ENCODE measurements around the gene KDELR3. TPM values are rescaled to one million over a fixed set of nuclear protein-coding genes. Genes with fewer than 3 reads are reported as not detected.

Gene KDELR3
- total and polyA plus RNA-seq, 2 donors (not counting 3 experiments of a cell fraction or from before 2014, with no cell fraction given), result 28.6 to 61.3 TPM

DNA sequence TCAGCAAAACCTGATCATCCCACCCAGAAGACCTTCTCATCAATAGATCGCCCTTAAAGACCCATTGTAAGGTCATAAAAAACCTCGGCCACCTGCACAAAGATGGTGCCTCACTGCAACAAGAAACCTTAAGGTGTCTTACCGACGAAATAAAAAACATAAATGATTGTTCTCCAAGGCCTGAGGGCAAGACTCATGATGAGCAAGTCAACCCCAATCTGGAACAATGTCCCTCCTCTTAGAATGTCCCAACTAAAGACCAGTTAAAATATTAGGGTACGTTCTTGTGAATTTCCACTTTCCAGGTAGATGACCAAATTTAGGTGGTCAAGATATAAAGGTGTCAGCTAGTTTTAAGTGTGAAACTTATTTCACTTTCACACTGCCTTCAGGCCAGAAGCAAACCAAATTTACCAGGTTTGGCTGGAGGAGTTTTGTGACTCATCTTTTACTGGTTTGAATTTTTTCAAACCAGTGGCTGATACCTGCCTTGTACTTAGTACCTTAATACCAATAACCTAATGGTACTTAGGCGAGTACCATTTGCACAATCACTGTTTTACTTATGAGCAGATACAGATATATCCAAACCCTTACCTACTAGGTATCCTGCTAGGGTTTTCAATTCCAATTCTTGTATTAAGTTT lies 14.9 kb downstream of the KDELR3 start:
- no peaks in the 10 kb centered on the region for H3K9me1 ChIP-seq (replicated peaks; ENCODE audit: control insufficient read depth, extremely low read depth, insufficient read depth, low read length)
- H3K4me1 ChIP-seq (ENCODE audit: control insufficient read depth, extremely low read depth, insufficient read depth, low read length), result no peaks in the 10 kb centered on the region
- H2AFZ ChIP-seq (ENCODE audit: low read depth, low read length), result no peak overlapping the region
- no peak for DNase-seq (ENCODE audit: low read depth, low spot score)
- BruUV-seq (replicated peaks), result TSS peak; percentile 42
- H3K27ac ChIP-seq (ENCODE audit: insufficient read depth, low read depth, low read length), result no peak overlapping the region
- H3K36me3 ChIP-seq (ENCODE audit: control insufficient read depth in 2 of 2, extremely low read depth in 1 of 2, insufficient read depth in 2 of 2, low read length in 2 of 2), result peaks cover 48 to 57% of the 10 kb centered on the region in 2 experiments
- dilution Hi-C loops (cut with MboI; ENCODE audit: extremely low pct_ligation_motif_present, low sequenced_read_pairs) (no loop called here), intact Hi-C loops (cut with micrococcal nuclease) (no loop called here)
- no peaks in the 10 kb centered on the region for H4K20me1 ChIP-seq (replicated peaks; ENCODE audit: control insufficient read depth, extremely low read depth, insufficient read depth, low read length)
- ChIA-PET CTCF (interaction anchor here (1.2 kb wide), 1 partner anchor 14 kb away, joined by 3 read pairs; the partner anchor contains the start of gene KDELR3), POLR2A (no interaction called here)
- peaks cover 3% of the 10 kb centered on the region for H3K79me2 ChIP-seq (ENCODE audit: control insufficient read depth, insufficient read depth, low read length)
- TF ChIP-seq JUN (IDR thresholded peaks at IDR 0.05; ENCODE audit: borderline replicate concordance, insufficient read depth, insufficient read length, low read depth), result no peak
- TF ChIP-seq FOS (IDR thresholded peaks at IDR 0.05; ENCODE audit: borderline replicate concordance, insufficient read depth, low read length), result no peak
- no peak for TF ChIP-seq MAX (IDR thresholded peaks at IDR 0.05; ENCODE audit: insufficient read depth, insufficient read length)
- no peak for TF ChIP-seq EZH2 (IDR thresholded peaks at IDR 0.05; ENCODE audit: borderline replicate concordance, low read depth, low read length, severe bottlenecking)
- TF ChIP-seq, protein P1, sequence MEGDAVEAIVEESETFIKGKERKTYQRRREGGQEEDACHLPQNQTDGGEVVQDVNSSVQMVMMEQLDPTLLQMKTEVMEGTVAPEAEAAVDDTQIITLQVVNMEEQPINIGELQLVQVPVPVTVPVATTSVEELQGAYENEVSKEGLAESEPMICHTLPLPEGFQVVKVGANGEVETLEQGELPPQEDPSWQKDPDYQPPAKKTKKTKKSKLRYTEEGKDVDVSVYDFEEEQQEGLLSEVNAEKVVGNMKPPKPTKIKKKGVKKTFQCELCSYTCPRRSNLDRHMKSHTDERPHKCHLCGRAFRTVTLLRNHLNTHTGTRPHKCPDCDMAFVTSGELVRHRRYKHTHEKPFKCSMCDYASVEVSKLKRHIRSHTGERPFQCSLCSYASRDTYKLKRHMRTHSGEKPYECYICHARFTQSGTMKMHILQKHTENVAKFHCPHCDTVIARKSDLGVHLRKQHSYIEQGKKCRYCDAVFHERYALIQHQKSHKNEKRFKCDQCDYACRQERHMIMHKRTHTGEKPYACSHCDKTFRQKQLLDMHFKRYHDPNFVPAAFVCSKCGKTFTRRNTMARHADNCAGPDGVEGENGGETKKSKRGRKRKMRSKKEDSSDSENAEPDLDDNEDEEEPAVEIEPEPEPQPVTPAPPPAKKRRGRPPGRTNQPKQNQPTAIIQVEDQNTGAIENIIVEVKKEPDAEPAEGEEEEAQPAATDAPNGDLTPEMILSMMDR (IDR thresholded peaks at IDR 0.05; ENCODE audit: extremely low read depth in 1 of 2, insufficient read depth in 1 of 2, low read depth in 1 of 2, low read length in 2 of 2), result no peak
- TF ChIP-seq MYC (IDR thresholded peaks at IDR 0.05; ENCODE audit: low read depth, low read length), result no peak
- TF ChIP-seq POLR2AphosphoS5 (IDR thresholded peaks at IDR 0.05; ENCODE audit: insufficient read depth, low read depth, low read length), result no peak
- no peak for TF ChIP-seq GATA2 (IDR thresholded peaks at IDR 0.05; ENCODE audit: insufficient read depth, insufficient read length, low read depth, low read length)
- no peak for TF ChIP-seq POLR2A (IDR thresholded peaks at IDR 0.05; ENCODE audit: low read depth, low read length)
- FAIRE-seq, result no peak
- H3K27me3 ChIP-seq (ENCODE audit: control insufficient read depth in 2 of 2, insufficient read depth in 2 of 2, low read length in 2 of 2), result no peaks in the 10 kb centered on the region
- no peak overlapping the region for H3K4me3 ChIP-seq (replicated peaks in 1 of 3; ENCODE audit: insufficient read depth in 1 of 3, low read depth in 1 of 3, low read length in 3 of 3)
- H3K9ac ChIP-seq (replicated peaks; ENCODE audit: extremely low read depth, insufficient read depth, low read length), result no peak overlapping the region
- H3K4me2 ChIP-seq (ENCODE audit: insufficient read depth, low read length), result no peak overlapping the region
- no peaks in the 10 kb centered on the region for H3K9me3 ChIP-seq (replicated peaks; ENCODE audit: control insufficient read depth, insufficient read depth, low read length)

Data from endothelial cell of umbilical vein (primary cell).